ENCODE data around the gene TNS1. TPM values are rescaled to one million over a fixed set of nuclear protein-coding genes. Genes with fewer than 3 reads are reported as not detected.

The TNS1 gene
- total RNA-seq, 1 donor from 2014 or later = 11.6 TPM

DNA sequence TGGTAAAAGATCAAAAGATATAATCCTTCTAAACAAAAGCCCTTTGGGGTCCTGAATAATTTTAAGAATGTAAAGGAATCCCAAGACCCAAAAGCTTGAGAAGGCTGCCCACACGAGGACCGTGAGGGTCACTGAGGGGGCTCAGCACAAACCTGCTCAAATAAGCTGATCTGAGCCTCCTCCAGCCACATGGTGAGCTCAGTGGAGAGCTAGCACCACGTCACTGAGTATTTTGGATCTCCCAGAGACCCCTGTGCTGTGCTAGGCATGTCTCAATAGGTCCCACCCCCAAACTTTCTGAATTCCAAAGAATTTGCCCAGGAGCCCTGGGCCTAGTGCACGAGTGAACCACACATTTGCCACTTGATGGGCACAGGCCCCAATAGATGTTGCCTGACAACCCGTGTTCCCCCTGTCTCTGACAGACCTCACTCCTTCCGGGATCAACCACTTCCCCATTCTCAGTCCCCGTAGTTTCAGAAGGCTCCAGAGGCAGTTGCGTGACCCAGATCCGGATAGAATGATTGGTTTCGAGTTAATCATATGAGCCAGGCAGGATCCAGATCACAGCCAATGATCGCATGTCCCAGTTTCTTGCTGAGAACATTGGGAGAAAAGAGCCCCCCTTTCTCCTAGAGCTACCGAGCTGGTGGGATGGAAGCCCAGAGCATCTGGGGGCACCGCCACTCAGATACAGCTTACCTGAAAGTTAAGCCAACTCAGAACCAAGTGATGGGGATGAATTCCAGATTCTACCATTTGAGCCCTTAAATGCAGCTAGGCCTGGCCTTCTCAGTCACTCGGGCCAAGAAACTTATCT is 203.8 kb downstream of the TNS1 start:
- TF ChIP-seq, protein P1, sequence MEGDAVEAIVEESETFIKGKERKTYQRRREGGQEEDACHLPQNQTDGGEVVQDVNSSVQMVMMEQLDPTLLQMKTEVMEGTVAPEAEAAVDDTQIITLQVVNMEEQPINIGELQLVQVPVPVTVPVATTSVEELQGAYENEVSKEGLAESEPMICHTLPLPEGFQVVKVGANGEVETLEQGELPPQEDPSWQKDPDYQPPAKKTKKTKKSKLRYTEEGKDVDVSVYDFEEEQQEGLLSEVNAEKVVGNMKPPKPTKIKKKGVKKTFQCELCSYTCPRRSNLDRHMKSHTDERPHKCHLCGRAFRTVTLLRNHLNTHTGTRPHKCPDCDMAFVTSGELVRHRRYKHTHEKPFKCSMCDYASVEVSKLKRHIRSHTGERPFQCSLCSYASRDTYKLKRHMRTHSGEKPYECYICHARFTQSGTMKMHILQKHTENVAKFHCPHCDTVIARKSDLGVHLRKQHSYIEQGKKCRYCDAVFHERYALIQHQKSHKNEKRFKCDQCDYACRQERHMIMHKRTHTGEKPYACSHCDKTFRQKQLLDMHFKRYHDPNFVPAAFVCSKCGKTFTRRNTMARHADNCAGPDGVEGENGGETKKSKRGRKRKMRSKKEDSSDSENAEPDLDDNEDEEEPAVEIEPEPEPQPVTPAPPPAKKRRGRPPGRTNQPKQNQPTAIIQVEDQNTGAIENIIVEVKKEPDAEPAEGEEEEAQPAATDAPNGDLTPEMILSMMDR (IDR thresholded peaks at IDR 0.05; ENCODE audit: unreplicated experiment) = no peak
- Mint-ChIP-seq H3K4me3 (ENCODE audit: unreplicated experiment) (no peak overlapping the region), H3K36me3 (ENCODE audit: low read depth, unreplicated experiment) (peaks cover 3% of the 10 kb centered on the region), H3K4me1 (ENCODE audit: unreplicated experiment) (peaks cover 8% of the 10 kb centered on the region), H3K27ac (ENCODE audit: unreplicated experiment) (no peak overlapping the region), H3K9me3 (ENCODE audit: unreplicated experiment) (no peaks in the 10 kb centered on the region), H3K27me3 (ENCODE audit: unreplicated experiment) (peaks cover 3% of the 10 kb centered on the region)
- no peak for DNase-seq (ENCODE audit: low spot score)

DNA sequence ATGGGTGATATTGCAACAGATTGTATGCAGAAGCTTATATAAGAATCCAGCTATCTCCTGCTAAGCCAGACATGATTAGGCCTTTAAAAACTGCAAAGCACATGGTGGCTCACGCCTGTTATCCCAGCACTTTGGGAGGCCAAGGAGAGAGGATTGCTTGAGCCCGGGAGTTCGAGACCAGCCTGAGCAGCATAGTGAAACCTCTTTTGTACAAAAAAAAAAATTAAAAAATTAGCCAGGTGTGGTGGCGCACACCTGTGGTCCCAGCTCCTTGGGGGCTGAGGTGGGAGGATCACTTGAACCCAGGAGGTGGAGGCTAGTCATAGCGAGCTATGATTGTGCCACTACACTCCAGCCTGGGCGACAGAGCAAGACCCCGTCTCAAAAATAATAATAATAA is 204.6 kb downstream of the TNS1 start:
- Mint-ChIP-seq H3K9me3 (ENCODE audit: unreplicated experiment) (no peaks in the 10 kb centered on the region), H3K36me3 (ENCODE audit: low read depth, unreplicated experiment) (peaks cover 3% of the 10 kb centered on the region), H3K4me1 (ENCODE audit: unreplicated experiment) (peaks cover 8% of the 10 kb centered on the region), H3K27ac (ENCODE audit: unreplicated experiment) (no peak overlapping the region), H3K4me3 (ENCODE audit: unreplicated experiment) (no peak overlapping the region), H3K27me3 (ENCODE audit: unreplicated experiment) (peaks cover 3% of the 10 kb centered on the region)
- TF ChIP-seq, protein P1 (IDR thresholded peaks at IDR 0.05; ENCODE audit: unreplicated experiment) = no peak
- DNase-seq (ENCODE audit: low spot score) = no peak

DNA sequence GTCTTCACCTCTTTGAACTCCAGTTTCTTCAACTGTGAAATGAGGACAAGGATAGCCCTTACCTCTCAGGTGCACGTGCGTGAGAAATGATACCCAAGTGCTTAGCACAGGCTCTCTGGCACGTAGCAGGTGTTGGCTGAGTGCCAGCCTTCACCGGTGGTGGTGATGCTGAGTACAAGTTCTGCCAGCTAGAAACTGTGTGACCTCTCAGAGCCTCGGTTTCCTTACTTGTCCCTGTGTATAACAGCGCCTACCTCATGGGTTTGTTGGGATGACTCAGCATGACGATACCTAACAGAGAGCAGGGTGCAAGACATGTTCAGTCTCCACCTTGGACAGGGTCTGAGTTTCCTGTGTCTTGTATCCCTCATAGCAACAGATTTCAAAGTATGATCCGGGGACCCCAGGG is 205.1 kb downstream of the TNS1 start:
- Mint-ChIP-seq H3K4me3 (ENCODE audit: unreplicated experiment) (no peak overlapping the region), H3K27me3 (ENCODE audit: unreplicated experiment) (peaks cover 3% of the 10 kb centered on the region), H3K36me3 (ENCODE audit: low read depth, unreplicated experiment) (peaks cover 3% of the 10 kb centered on the region), H3K4me1 (ENCODE audit: unreplicated experiment) (peaks cover 8% of the 10 kb centered on the region), H3K27ac (ENCODE audit: unreplicated experiment) (no peak overlapping the region), H3K9me3 (ENCODE audit: unreplicated experiment) (no peaks in the 10 kb centered on the region)
- TF ChIP-seq, protein P1 (IDR thresholded peaks at IDR 0.05; ENCODE audit: unreplicated experiment) = no peak
- DNase-seq (ENCODE audit: low spot score) = no peak

DNA sequence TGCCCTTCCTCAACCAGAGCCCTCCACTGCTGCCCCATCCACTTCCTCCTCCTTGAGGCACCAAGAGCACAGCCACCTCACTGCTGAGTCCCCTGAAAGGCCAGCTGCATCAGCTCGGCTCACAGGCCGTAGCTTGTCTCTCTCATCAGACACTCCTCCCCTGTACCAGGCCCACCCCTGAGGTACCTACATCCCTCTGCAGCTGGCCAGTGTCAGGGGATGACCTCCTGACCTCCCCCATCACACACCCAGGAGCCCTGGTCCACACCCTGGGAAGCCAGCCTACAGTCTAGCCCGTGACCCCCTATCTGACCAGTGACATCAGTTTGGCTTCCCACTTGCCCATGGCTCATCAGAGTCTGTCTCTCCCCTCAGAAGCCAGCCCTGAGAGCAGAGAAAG is 205.6 kb downstream of the TNS1 start:
- Mint-ChIP-seq H3K27ac (ENCODE audit: unreplicated experiment) (no peak overlapping the region), H3K9me3 (ENCODE audit: unreplicated experiment) (no peaks in the 10 kb centered on the region)

More for the DNA sequence above, 205.6 kb downstream of the TNS1 start:
- Mint-ChIP-seq H3K4me1 (ENCODE audit: unreplicated experiment) (peaks cover 8% of the 10 kb centered on the region), H3K4me3 (ENCODE audit: unreplicated experiment) (no peak overlapping the region), H3K27me3 (ENCODE audit: unreplicated experiment) (peaks cover 3% of the 10 kb centered on the region), H3K36me3 (ENCODE audit: low read depth, unreplicated experiment) (peaks cover 3% of the 10 kb centered on the region)
- no peak for DNase-seq (ENCODE audit: low spot score)
- TF ChIP-seq, protein P1 (IDR thresholded peaks at IDR 0.05; ENCODE audit: unreplicated experiment) = no peak

Data from endothelial cell (in vitro differentiated cells).